ENCODE measurements around the gene NTNG2. TPM values are rescaled to one million over a fixed set of nuclear protein-coding genes. Genes with fewer than 3 reads are reported as not detected.

NTNG2 gene, protein sequence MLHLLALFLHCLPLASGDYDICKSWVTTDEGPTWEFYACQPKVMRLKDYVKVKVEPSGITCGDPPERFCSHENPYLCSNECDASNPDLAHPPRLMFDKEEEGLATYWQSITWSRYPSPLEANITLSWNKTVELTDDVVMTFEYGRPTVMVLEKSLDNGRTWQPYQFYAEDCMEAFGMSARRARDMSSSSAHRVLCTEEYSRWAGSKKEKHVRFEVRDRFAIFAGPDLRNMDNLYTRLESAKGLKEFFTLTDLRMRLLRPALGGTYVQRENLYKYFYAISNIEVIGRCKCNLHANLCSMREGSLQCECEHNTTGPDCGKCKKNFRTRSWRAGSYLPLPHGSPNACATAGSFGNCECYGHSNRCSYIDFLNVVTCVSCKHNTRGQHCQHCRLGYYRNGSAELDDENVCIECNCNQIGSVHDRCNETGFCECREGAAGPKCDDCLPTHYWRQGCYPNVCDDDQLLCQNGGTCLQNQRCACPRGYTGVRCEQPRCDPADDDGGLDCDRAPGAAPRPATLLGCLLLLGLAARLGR
- 0.98 TPM for total RNA-seq

DNA sequence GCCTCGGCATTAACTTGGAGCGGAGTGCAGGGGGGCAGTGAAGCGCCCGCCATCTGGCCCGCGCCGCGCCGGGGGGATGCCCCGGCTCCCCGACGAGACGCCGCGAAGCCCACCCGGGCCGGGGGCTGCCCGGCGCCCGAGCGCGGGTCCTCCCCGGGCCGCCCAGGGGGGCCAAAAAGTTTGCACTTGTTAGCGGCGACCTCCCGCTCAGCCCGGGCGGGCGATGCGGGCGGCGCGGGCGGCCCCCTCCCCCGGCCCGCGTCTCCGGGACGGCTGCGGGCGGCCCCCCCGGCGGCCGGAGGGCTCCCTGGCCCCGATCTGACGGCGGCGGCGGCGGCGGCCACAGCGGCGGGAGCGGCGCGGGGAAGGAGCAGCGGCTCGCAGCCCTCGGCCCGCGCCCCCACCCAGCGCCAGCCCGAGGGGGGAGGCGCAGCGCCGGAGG lies at the start of gene NTNG2:
Gene NTNG2 (plus strand): TSS at position 316 of the 442 bp plus-strand sequence. CDS start 4,774 bp downstream, outside the sequence.
- Histone ChIP-seq H3K4me1 (peaks cover 47% of the 10 kb centered on the region), H3K4me3 (peak within 1 kb of the TSS; percentile 55 to 83), H3K27ac (no peak within 1 kb of the TSS), H3K27me3 (peaks cover 5% of the 10 kb centered on the region), H3K36me3 (no peaks in the 10 kb centered on the region), H3K9me3 (no peaks in the 10 kb centered on the region)
- TF ChIP-seq CTCF (IDR thresholded peaks at IDR 0.05) (no peak), POLR2A (IDR thresholded peaks at IDR 0.05) (no peak), POLR2AphosphoS5 (IDR thresholded peaks at IDR 0.05; ENCODE audit: insufficient read depth in 1 of 2, low read depth in 1 of 2) (no peak)
- no peak for DNase-seq (ENCODE audit: extremely low spot score in 2 of 2)
- intact Hi-C loops (cut with DNase I), result no loop called here

DNA sequence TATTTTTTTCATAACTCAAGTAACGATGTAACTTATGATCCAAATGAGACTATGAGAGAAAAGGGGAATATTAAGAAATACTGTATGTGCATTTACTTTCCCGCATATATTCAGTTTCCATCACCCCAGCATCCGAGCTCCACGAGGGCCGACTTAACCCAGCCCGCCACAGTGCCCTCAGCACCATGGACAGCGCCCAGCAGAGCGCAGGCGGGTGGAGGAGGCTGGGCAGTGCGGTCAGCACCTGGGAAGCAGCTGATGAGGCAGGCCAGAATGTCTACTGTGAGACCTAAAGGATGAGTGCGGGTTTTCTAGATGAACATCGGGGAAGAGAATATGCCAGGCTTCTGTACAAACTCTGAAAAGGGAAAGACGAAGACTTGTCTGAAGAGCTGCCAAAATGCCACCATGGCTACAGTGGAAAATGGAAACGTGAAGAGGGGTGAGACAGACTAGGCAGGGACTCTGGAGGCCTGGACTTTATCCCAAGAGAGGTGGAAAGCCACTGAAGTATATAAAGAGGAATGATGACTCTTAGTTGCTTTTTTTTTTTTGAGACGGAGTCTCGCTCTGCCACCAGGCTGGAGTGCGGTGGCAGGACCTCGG lies 47.7 kb upstream of the NTNG2 start:
- intact Hi-C loops (cut with DNase I), result no loop called here
- Histone ChIP-seq H3K27me3 (no peaks in the 10 kb centered on the region), H3K27ac (no peak overlapping the region), H3K9me3 (no peaks in the 10 kb centered on the region), H3K4me3 (no peak overlapping the region), H3K36me3 (no peaks in the 10 kb centered on the region), H3K4me1 (no peaks in the 10 kb centered on the region)
- no peak for DNase-seq (ENCODE audit: extremely low spot score in 2 of 2)
- TF ChIP-seq POLR2A (IDR thresholded peaks at IDR 0.05) (no peak), CTCF (IDR thresholded peaks at IDR 0.05) (no peak), POLR2AphosphoS5 (IDR thresholded peaks at IDR 0.05; ENCODE audit: insufficient read depth in 1 of 2, low read depth in 1 of 2) (no peak)

DNA sequence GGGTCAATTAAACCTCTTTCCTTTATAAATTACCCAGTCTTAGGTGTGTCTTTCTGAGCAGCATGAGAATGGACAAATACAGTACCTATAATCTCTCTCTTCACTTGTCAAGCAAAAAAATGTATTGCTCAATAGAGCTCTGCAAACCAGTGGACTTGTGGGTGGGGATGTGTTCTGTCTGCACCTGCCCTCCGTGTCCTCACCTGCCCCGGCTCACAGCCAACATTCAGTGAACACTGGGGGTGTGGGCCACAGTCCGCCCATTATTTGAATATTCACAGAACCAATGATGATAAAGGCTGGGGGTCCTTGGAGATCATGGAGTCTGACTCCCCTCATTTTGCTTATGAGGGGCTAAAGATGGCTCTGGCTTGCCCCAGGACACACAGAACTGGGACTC lies 45.3 kb upstream of the NTNG2 start:
- intact Hi-C loops (cut with DNase I), result no loop called here
- TF ChIP-seq POLR2A (IDR thresholded peaks at IDR 0.05) (no peak), POLR2AphosphoS5 (IDR thresholded peaks at IDR 0.05; ENCODE audit: insufficient read depth in 1 of 2, low read depth in 1 of 2) (no peak), CTCF (IDR thresholded peaks at IDR 0.05) (no peak)
- DNase-seq (ENCODE audit: extremely low spot score in 2 of 2), result no peak
- Histone ChIP-seq H3K27me3 (no peaks in the 10 kb centered on the region), H3K9me3 (no peaks in the 10 kb centered on the region), H3K36me3 (no peaks in the 10 kb centered on the region), H3K4me1 (no peaks in the 10 kb centered on the region), H3K4me3 (no peak overlapping the region), H3K27ac (no peak overlapping the region)

DNA sequence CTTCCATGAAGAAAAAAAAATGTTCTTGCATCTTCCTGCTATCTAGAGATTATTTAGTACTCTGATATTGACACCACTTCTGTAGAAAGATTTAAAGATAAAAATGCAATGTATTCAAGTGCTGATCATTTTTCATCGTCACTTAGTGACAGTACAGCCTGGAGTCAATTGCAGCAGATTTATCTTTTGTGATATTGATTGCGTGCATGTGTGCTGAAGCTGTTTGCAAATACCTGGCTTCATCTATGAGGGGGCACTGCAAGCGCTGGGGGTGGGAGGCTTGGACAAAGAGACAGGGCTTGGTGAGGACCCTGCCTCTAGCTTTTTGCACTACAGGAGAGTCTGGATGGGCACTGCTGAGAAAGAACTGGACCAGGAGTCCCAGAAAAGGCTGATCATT lies 44.2 kb upstream of the NTNG2 start:
- no peaks in the 10 kb centered on the region for H3K4me1 ChIP-seq
- no peak overlapping the region for H3K27ac ChIP-seq
- intact Hi-C loops (cut with DNase I), result no loop called here
- no peaks in the 10 kb centered on the region for H3K27me3 ChIP-seq
- TF ChIP-seq CTCF (IDR thresholded peaks at IDR 0.05), result no peak
- TF ChIP-seq POLR2AphosphoS5 (IDR thresholded peaks at IDR 0.05; ENCODE audit: insufficient read depth in 1 of 2, low read depth in 1 of 2), result no peak
- no peak for TF ChIP-seq POLR2A (IDR thresholded peaks at IDR 0.05)
- H3K4me3 ChIP-seq, result no peak overlapping the region
- DNase-seq (ENCODE audit: extremely low spot score in 2 of 2), result no peak
- no peaks in the 10 kb centered on the region for H3K9me3 ChIP-seq
- no peaks in the 10 kb centered on the region for H3K36me3 ChIP-seq

Measured in vagina (tissue), 2 donors.